Psoas muscle (tissue), 8 donors: ENCODE data around the gene CTNND2. TPM values are rescaled to one million over a fixed set of nuclear protein-coding genes. Genes with fewer than 3 reads are reported as not detected.

Source experiments
- ATAC-seq, 4 donors: fragments of 200-7000 bp; cut with Tn5 transposase; one replicate each; pipeline ENCODE4 v1.9.1; 2020; ENCODE audit warnings: moderate library complexity in 3 of 4, mild to moderate bottlenecking in 2 of 4
- DNase-seq, 2 donors: peaks; one replicate each; pipeline ENCODE4 v3.0.0-alpha.2; 2020
- H3K27ac ChIP-seq: fragments of 200-600 bp; one replicate; pipeline ENCODE4 v1.8.0; 2022
- H3K27me3 ChIP-seq, 3 donors: fragments of 200-600 bp in 1 of 3; one replicate each; pipeline versions ENCODE4 v1.6.1 to v1.8.0; 2013 to 2022; ENCODE audit warnings: low read length in 2 of 3, mild to moderate bottlenecking in 2 of 3, moderate library complexity in 1 of 3; ENCODE audit not compliant: insufficient read depth in 3 of 3
- H3K36me3 ChIP-seq, 2 donors: fragments of 200-600 bp in 1 of 2; one replicate each; pipeline versions ENCODE4 v1.6.1 to v1.8.0; 2013 to 2022; ENCODE audit warnings: low read depth in 1 of 2, mild to moderate bottlenecking in 1 of 2, moderate library complexity in 1 of 2; ENCODE audit not compliant: insufficient read depth in 1 of 2
- H3K4me1 ChIP-seq: fragments of 200-600 bp; one replicate; pipeline ENCODE4 v1.8.0; 2022
- H3K4me3 ChIP-seq: fragments of 200-600 bp; one replicate; pipeline ENCODE4 v1.8.0; 2022; ENCODE audit warnings: mild to moderate bottlenecking
- H3K9me3 ChIP-seq: fragments of 200-600 bp; one replicate; pipeline ENCODE4 v1.8.0; 2022
- WGBS, 3 donors: extraction: QIAGEN DNeasy Blood & Tissue Kit; methylation state at CpG; one replicate each; pipeline versions ENCODE4 v1.1.6 to v1.1.7; 2013; 5-methylcytosine and 5-hydroxymethylcytosine counted together
- intact Hi-C, 2 donors: fragments of 100-400 bp; cut with DNase I; formaldehyde crosslinking; loops; one replicate each; pipeline versions ENCODE4 v1.11.0 to v1.14.2; 2022
- polyA plus RNA-seq, 3 donors: library from polyadenylated mRNA; stranded (reverse); fragments of 200-250 nt; gene quantifications; one replicate each; pipeline ENCODE4 v1.2.3, GENCODE V29; 2013
- total RNA-seq, 4 donors: library from RNA; stranded (reverse); fragmentation: NEBNext Ultra II Directional in 2 of 4; extraction: Animal tissue kit (Norgen Biotek cat#: 25700) in 2 of 4; gene quantifications; one replicate each; pipeline versions ENCODE4 v1.2.1 to v1.2.4, GENCODE V29; 2021 to 2023
- TF ChIP-seq, protein P1 (sequence below): fragments of 200-600 bp; IDR thresholded peaks from one replicate; pipeline ENCODE4 v1.8.0; 2022; ENCODE audit warnings: antibody characterized with exemption
- donor health status: healthy with polysubstance abuse.
- donor health status: DM: no; HTN: no; CAD: no; lungs with moderate emphysema.
- donor health status: Bipolar disorder and iron deficiency.
- donor health status: healthy.
- donor health status: DM: yes; HTN: yes; CAD: no.
- donor health status: DM: no; HTN: no; CAD: no.
- donor health status: DM: no; HTN: no; CAD: no.
- donor health status: DM: yes; HTN: yes; CAD: no.

The CTNND2 gene
- total and polyA plus RNA-seq, 7 donors, result 0.09 to 0.14 (median 0.13) TPM; not detected in 4

GRCh38 chr5:11329679-11330078, 574.6 kb downstream of the CTNND2 start:
- Histone ChIP-seq H3K4me1 (no peaks in the 10 kb centered on the region), H3K27me3 (no peaks in the 10 kb centered on the region), H3K36me3 (no peaks in the 10 kb centered on the region), H3K4me3 (no peak overlapping the region), H3K9me3 (no peaks in the 10 kb centered on the region), H3K27ac (no peak overlapping the region)
- TF ChIP-seq, protein P1, sequence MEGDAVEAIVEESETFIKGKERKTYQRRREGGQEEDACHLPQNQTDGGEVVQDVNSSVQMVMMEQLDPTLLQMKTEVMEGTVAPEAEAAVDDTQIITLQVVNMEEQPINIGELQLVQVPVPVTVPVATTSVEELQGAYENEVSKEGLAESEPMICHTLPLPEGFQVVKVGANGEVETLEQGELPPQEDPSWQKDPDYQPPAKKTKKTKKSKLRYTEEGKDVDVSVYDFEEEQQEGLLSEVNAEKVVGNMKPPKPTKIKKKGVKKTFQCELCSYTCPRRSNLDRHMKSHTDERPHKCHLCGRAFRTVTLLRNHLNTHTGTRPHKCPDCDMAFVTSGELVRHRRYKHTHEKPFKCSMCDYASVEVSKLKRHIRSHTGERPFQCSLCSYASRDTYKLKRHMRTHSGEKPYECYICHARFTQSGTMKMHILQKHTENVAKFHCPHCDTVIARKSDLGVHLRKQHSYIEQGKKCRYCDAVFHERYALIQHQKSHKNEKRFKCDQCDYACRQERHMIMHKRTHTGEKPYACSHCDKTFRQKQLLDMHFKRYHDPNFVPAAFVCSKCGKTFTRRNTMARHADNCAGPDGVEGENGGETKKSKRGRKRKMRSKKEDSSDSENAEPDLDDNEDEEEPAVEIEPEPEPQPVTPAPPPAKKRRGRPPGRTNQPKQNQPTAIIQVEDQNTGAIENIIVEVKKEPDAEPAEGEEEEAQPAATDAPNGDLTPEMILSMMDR, result no peak
- no peak for DNase-seq
- ATAC-seq, result no peak
- intact Hi-C loops, result no loop called here
- 76% methylated on average over 5 of the region's 5 CpGs for WGBS, 3 donors

DNA sequence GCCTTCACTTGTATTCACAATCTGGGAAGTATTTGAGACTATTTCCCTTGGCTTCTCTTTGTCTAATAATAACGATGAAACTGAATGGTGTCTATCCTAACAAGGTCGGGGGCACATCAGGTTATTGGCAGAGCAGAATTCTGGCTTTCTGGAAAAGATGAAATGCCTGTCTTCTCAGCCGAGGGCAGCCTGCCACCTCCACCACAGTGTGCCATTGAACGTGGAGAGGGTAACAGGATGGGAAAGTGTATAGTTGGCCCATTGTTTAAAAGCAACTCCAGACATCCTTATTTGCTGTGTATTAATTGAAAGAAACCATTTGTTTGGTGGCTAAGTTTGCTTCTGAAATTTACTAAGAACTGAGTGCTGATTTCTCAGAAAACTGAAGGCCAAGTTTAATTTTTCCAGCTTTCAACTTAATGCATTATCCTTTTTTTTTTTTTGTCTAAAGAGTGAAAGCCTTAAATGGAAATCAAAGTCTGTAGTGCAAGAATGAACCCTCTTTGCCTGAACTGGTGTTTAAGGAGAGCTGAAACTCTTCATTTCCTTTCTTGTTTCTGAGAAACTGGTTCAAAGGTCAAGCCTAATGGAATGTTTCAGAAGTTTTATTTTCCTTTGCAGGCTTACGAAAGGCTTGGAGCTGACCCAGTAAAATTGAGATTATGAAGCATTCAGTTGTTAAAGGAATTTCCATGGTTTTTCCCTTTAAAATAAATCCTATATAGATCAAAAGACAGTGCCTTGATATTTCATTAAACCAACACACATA, 579.5 kb downstream of the CTNND2 start:
- no peaks in the 10 kb centered on the region for H3K36me3 ChIP-seq
- no peaks in the 10 kb centered on the region for H3K9me3 ChIP-seq
- DNase-seq (no peak), ATAC-seq (no peak)
- TF ChIP-seq, protein P1, result no peak
- no peaks in the 10 kb centered on the region for H3K4me1 ChIP-seq
- WGBS, 3 donors, result 21 to 30% (median 22%) methylated on average over 5 of the region's 5 CpGs
- no peaks in the 10 kb centered on the region for H3K27me3 ChIP-seq
- intact Hi-C loops, result no loop called here
- no peak overlapping the region for H3K27ac ChIP-seq
- H3K4me3 ChIP-seq, result no peak overlapping the region

DNA sequence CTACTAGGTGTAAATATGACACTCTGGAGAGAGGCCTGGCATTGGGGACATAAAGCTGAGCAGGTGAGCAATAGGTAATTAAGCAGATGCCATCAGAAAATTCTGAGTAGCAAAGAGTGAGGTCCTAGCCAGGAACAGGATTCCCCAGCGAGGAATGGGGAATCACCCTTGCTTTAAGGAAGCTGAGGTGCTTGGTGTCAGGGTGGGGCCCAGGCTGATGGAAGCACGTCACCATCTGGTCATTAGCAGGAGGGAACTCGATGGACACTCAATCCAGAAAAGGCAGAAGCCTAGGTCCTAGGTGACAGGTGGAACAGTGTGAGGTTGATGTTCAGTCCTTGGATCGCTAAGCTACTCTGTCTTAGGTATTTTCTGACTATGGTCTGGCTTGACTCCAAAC, 580.5 kb downstream of the CTNND2 start:
- TF ChIP-seq, protein P1, result no peak
- WGBS, 3 donors, result 87 to 96% (median 89%) methylated on average over 4 of the region's 4 CpGs
- intact Hi-C loops, result no loop called here
- ATAC-seq, result no peak
- no peak overlapping the region for H3K27ac ChIP-seq
- H3K9me3 ChIP-seq, result no peaks in the 10 kb centered on the region
- H3K27me3 ChIP-seq, result no peaks in the 10 kb centered on the region
- no peaks in the 10 kb centered on the region for H3K4me1 ChIP-seq
- no peaks in the 10 kb centered on the region for H3K36me3 ChIP-seq
- no peak overlapping the region for H3K4me3 ChIP-seq
- no peak for DNase-seq

- Histone ChIP-seq H3K4me3 (no peak overlapping the region), H3K27me3 (no peaks in the 10 kb centered on the region), H3K9me3 (no peaks in the 10 kb centered on the region), H3K36me3 (no peaks in the 10 kb centered on the region), H3K4me1 (no peaks in the 10 kb centered on the region), H3K27ac (no peak overlapping the region)
- WGBS, 3 donors, result 64 to 84% (median 82%) methylated on average over 2 of the region's 2 CpGs
- intact Hi-C loops, result no loop called here
- DNase-seq, result no peak
- TF ChIP-seq, protein P1, result no peak
- no peak for ATAC-seq
Measured at GRCh38 chr5:11322133-11322532, 582.1 kb downstream of the CTNND2 start.
